Ovary (tissue), 9 donors: ENCODE measurements around the gene CXCL12. TPM values are rescaled to one million over a fixed set of nuclear protein-coding genes. Genes with fewer than 3 reads are reported as not detected.

Experiments
- DNase-seq, 5 donors: peaks; one replicate each; pipeline ENCODE4 v3.0.0-alpha.2; 2019 to 2020
- H3K27ac ChIP-seq, 2 donors: fragments of 200-600 bp; one replicate each; pipeline versions ENCODE4 v1.5.1 to v1.8.0; 2019 to 2022
- H3K27me3 ChIP-seq: fragments of 200-600 bp; one replicate; pipeline ENCODE4 v1.8.0; 2022
- H3K36me3 ChIP-seq: fragments of 200-600 bp; sonication (generic); one replicate; pipeline ENCODE4 v1.5.1; 2019
- H3K4me1 ChIP-seq: one replicate; pipeline ENCODE4 v1.8.1; 2013; ENCODE audit warnings: mild to moderate bottlenecking, moderate library complexity; ENCODE audit not compliant: insufficient read depth
- H3K4me3 ChIP-seq: fragments of 200-600 bp; sonication (generic); one replicate; pipeline ENCODE4 v1.5.1; 2017
- H3K9me3 ChIP-seq, 2 donors: fragments of 200-600 bp in 1 of 2; sonication (generic) in 1 of 2; one replicate each; pipeline versions ENCODE4 v1.5.1 to v1.8.1; 2013 to 2019; ENCODE audit warnings: mild to moderate bottlenecking in 1 of 2, moderate library complexity in 1 of 2
- EP300 ChIP-seq: sonication (generic); formaldehyde crosslinking; IDR thresholded peaks from one replicate; pipeline ENCODE4 v1.6.1; 2017; ENCODE audit warnings: antibody characterized with exemption
- POLR2A ChIP-seq: fragments of 450-650 bp; IDR thresholded peaks from one replicate; pipeline ENCODE4 v1.6.1; 2017; ENCODE audit warnings: antibody characterized with exemption, mild to moderate bottlenecking, moderate library complexity
- WGBS, 3 donors: extraction: QIAGEN DNeasy Blood & Tissue Kit in 1 of 3; methylation state at CpG; one replicate each; pipeline versions ENCODE4 v1.1.5 to v1.1.7; 2013 to 2017; 5-methylcytosine and 5-hydroxymethylcytosine counted together
- intact Hi-C, 4 donors: fragments of 100-400 bp; cut with DNase I; formaldehyde crosslinking; loops; one replicate each; pipeline versions ENCODE4 v1.11.0 to v1.15.1; 2022 to 2023
- polyA plus RNA-seq, 2 donors: library from polyadenylated mRNA; stranded (reverse); fragments of 200-250 nt in 1 of 2; fragments of 350-450 nt in 1 of 2; fragmentation: Illumina TruSeq in 1 of 2; extraction: RNeasy Lipid Tissue Mini Kit (QIAGEN cat#74804) in 1 of 2; gene quantifications; one replicate each; pipeline ENCODE4 v1.2.3, GENCODE V29; 2013 to 2014
- total RNA-seq, 7 donors: library from RNA; depleted of rRNA in 2 of 7; stranded (reverse); fragments of >200 nt in 2 of 7; fragmentation: NEBNext Ultra II Directional in 3 of 7; extraction: Animal tissue kit (Norgen Biotek cat#: 25700) in 3 of 7; gene quantifications; one replicate each; pipeline versions ENCODE4 v1.1.0 to v1.2.4, GENCODE V29; 2016 to 2023
- TF ChIP-seq, protein P1 (sequence below), 3 donors: fragments of 450-650 bp in 2 of 3; fragments of 200-600 bp in 1 of 3; IDR thresholded peaks; one replicate each; pipeline versions ENCODE4 v1.5.1 to v1.8.0; 2016 to 2022; ENCODE audit warnings: antibody characterized with exemption in 3 of 3, mild to moderate bottlenecking in 1 of 3
- donor health status: DM: no; HTN: no; CAD: no; lungs with moderate emphysema.
- donor health status: DM: no; HTN: no; CAD: no.
- donor health status: Bipolar disorder and iron deficiency.
- donor health status: DM: yes; HTN: yes; CAD: no.
- donor health status: DM: no; HTN: no; CAD: no.
- donor health status: DM: yes; HTN: yes; CAD: no.

Gene CXCL12
- total and polyA plus RNA-seq, 9 donors: 14.2 to 341 (median 106) TPM

DNA sequence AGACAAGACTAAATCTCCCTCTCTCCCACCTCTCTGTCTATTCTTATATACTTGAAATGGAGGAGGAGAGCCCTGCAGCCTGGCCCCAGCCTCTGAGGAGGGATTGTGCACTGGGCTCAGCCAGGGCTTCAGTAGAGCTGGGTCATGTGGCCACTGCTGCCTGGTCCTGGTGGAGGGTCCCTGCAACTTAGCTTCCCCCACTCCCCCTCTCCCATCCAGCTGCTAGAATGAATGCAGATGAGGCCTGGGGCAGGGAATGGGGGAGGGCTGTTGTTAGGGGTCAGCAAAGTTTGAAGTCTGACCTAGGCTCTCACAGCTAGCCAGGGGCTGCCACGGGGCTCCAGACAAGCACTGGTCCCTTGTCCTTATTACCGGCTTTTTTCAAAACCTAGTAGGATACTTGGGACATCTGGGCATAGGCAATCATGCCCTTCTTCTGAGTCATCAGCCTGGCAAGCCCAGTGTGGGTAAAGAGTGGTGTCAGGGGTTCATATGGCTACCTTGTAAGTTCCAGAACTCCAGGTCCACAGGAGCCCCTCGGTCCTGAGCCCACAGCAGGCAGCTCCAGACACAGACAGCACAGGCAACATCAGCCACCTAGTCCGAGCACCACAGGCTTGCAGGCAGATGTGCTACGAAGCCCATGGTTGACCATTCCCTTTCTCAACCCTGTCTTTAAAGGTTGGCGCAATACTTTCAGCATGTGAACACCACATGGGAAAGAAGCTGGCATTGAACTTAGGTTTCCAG lies 12.8 kb upstream of the CXCL12 start:
- Histone ChIP-seq H3K36me3 (no peaks in the 10 kb centered on the region), H3K27me3 (no peaks in the 10 kb centered on the region), H3K4me3 (no peak overlapping the region), H3K9me3 (no peaks in the 10 kb centered on the region), H3K4me1 (no peaks in the 10 kb centered on the region), H3K27ac (no peak overlapping the region)
- DNase-seq: no peak
- intact Hi-C loops: loop anchor here in 2 of 4 donors (10.0 kb wide), 1 partner anchor 457 kb away; no protein-coding TSS in a partner anchor
- no peak for TF ChIP-seq POLR2A
- TF ChIP-seq, protein P1, sequence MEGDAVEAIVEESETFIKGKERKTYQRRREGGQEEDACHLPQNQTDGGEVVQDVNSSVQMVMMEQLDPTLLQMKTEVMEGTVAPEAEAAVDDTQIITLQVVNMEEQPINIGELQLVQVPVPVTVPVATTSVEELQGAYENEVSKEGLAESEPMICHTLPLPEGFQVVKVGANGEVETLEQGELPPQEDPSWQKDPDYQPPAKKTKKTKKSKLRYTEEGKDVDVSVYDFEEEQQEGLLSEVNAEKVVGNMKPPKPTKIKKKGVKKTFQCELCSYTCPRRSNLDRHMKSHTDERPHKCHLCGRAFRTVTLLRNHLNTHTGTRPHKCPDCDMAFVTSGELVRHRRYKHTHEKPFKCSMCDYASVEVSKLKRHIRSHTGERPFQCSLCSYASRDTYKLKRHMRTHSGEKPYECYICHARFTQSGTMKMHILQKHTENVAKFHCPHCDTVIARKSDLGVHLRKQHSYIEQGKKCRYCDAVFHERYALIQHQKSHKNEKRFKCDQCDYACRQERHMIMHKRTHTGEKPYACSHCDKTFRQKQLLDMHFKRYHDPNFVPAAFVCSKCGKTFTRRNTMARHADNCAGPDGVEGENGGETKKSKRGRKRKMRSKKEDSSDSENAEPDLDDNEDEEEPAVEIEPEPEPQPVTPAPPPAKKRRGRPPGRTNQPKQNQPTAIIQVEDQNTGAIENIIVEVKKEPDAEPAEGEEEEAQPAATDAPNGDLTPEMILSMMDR (IDR thresholded peaks at IDR 0.05): no peak
- TF ChIP-seq EP300: no peak
- WGBS, 3 donors: 88 to 94% (median 89%) methylated on average over 6 of the region's 6 CpGs

DNA sequence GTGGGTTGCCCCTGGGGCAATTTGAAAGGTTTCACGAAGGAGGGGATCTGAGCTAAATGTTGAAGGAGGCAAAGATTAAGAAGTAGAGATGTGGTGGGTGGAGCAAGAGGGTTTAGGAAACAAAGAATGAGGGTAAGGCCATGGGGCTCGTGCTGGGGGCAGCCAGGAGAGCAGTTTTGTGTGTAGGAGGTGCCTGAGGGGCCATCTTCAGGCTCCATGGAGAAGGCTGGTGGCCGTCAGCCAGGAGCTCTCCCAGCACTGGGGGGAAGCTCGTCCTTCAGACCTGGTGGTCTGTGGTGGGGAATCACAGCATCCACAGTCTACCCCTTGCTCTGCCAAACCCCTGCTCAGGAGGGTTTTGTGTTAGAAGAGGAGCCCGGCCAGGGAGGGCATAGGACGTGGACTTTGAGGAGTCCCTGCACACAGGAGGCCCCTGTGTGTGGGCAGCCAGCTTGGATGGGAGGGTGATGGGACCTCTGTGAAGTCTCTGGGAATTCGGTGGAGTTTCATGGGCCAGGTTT lies 11.8 kb upstream of the CXCL12 start:
- Histone ChIP-seq H3K27me3 (no peaks in the 10 kb centered on the region), H3K9me3 (no peaks in the 10 kb centered on the region), H3K36me3 (no peaks in the 10 kb centered on the region), H3K4me1 (no peaks in the 10 kb centered on the region), H3K27ac (no peak overlapping the region), H3K4me3 (no peak overlapping the region)
- DNase-seq: no peak
- intact Hi-C loops: loop anchor here in 2 of 4 donors (10.0 kb wide), 1 partner anchor 458 kb away; no protein-coding TSS in a partner anchor
- WGBS, 3 donors: 82 to 89% (median 88%) methylated on average over 7 of the region's 7 CpGs
- TF ChIP-seq POLR2A (no peak), EP300 (no peak)
- TF ChIP-seq, protein P1 (IDR thresholded peaks at IDR 0.05): no peak

DNA sequence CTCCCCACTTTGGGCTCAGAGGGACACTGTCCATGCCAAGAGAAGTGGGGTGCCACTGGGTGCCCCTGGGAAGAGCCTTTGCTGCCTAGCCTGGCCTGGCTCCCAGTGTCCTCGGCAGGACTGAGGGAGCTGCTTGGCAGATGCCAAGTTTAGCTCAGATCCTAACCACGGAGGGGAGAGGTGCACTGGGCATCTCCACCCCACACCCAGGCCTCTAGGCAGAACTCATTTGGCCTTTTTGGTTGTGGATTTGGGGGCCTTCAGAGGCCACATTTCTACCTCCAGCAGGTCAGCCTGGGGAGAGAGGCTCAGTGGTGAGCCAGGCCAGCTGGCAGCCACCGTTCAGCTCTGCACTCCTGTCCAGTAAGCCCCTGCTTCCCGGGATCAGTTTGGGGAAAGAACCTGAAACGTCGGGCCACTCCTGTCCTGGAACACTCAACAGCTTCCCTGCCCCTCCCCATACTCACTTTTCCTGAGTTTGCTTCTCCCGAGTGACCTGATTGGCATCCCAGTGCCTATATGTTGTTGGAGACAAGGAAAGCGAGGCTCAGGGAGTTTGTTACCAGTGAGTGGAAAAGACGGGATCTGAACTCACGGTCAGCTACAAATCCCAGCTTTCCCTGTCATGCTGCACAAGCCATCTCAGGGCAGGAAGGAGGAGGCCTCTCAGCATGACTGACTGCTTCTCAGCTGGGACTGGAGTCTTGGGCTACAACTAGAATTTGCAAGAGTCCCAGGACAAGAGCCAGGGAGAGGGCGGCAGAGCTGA lies 11.2 kb upstream of the CXCL12 start:
- no peak for TF ChIP-seq EP300
- TF ChIP-seq, protein P1 (IDR thresholded peaks at IDR 0.05): no peak
- no peak for TF ChIP-seq POLR2A
- Histone ChIP-seq H3K4me3 (no peak overlapping the region), H3K36me3 (no peaks in the 10 kb centered on the region), H3K9me3 (no peaks in the 10 kb centered on the region), H3K4me1 (no peaks in the 10 kb centered on the region), H3K27me3 (no peaks in the 10 kb centered on the region), H3K27ac (no peak overlapping the region)
- intact Hi-C loops: loop anchor here in 2 of 4 donors (10.0 kb wide), 1 partner anchor 459 kb away; no protein-coding TSS in a partner anchor
- 76 to 82% (median 79%) methylated on average over 11 of the region's 11 CpGs for WGBS, 3 donors
- no peak for DNase-seq

DNA sequence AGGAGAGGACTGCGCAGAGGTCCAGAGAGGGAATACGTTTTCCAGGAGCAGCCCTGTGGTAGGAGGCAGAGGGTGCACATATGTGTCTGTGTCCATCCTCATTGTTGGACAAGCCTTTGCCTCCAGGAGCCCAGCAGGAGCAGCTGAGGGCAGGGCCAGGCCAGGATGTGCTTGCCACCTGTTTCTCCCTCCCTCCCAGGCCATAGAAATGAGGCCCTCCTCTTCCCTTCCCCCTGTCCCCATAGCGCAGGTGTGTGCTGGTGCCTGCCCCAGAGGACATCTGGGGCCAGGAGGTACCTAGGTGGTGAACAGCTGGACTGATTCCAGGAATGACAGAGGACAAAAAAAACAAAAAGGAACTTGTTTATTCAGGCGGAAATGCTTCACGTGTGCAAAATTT lies 10.5 kb upstream of the CXCL12 start:
- Histone ChIP-seq H3K36me3 (no peaks in the 10 kb centered on the region), H3K4me1 (no peaks in the 10 kb centered on the region), H3K4me3 (no peak overlapping the region), H3K27ac (no peak overlapping the region), H3K9me3 (no peaks in the 10 kb centered on the region), H3K27me3 (no peaks in the 10 kb centered on the region)
- DNase-seq: no peak
- no peak for TF ChIP-seq POLR2A
- TF ChIP-seq, protein P1 (IDR thresholded peaks at IDR 0.05): no peak
- 73 to 86% (median 83%) methylated on average over 5 of the region's 5 CpGs for WGBS, 3 donors
- intact Hi-C loops: loop anchor here in 2 of 4 donors (10.0 kb wide), 1 partner anchor 459 kb away; no protein-coding TSS in a partner anchor
